Fibroblast of the aortic adventitia (primary cell): ENCODE data around the gene VEGFB. TPM values are rescaled to one million over a fixed set of nuclear protein-coding genes. Genes with fewer than 3 reads are reported as not detected.

ENCODE experiments used
- DNase-seq: peaks from one replicate; pipeline ENCODE4 v3.0.0-alpha.2; 2010; ENCODE audit warnings: low read depth
- H3K4me3 ChIP-seq: 2 replicates; pipeline ENCODE4 v1.5.1; 2011; ENCODE audit warnings: low read depth, mild to moderate bottlenecking, control low read depth, low read length, moderate library complexity
- total RNA-seq: library from RNA; depleted of rRNA; stranded (reverse); fragments of >200 nt; gene quantifications from 2 replicates; pipeline ENCODE4 v1.2.3, GENCODE V29; 2012; ENCODE audit warnings: low replicate concordance
- TF ChIP-seq, protein P1 (sequence below): IDR thresholded peaks from 2 replicates; pipeline ENCODE4 v1.5.1; 2011; ENCODE audit warnings: mild to moderate bottlenecking, low read length, control low read depth, inconsistent platforms; ENCODE audit not compliant: insufficient read depth

VEGFB gene
- total RNA-seq, 1 donor = 37.5 TPM

DNA sequence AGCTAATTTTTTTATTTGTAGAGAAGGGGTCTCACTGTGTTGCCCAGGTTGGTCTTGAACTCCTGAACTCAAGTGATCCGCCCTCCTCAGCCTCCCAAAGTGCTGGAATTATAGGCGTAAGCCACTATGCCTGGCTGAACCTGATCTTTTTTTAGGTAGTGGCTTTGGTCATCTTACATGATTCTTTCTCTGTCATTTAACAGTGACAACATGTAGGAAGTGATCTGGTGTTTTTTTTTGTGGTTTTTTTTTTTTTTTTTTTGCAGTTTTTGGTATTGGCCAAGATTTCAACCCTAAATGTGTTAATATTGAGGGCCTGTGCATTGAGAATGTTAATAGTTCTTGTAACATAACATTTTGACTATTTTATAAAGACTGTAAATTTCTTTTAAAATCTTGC, 35.9 kb upstream of the VEGFB start:
- H3K4me3 ChIP-seq = no peak overlapping the region
- DNase-seq = no peak
- TF ChIP-seq, protein P1, sequence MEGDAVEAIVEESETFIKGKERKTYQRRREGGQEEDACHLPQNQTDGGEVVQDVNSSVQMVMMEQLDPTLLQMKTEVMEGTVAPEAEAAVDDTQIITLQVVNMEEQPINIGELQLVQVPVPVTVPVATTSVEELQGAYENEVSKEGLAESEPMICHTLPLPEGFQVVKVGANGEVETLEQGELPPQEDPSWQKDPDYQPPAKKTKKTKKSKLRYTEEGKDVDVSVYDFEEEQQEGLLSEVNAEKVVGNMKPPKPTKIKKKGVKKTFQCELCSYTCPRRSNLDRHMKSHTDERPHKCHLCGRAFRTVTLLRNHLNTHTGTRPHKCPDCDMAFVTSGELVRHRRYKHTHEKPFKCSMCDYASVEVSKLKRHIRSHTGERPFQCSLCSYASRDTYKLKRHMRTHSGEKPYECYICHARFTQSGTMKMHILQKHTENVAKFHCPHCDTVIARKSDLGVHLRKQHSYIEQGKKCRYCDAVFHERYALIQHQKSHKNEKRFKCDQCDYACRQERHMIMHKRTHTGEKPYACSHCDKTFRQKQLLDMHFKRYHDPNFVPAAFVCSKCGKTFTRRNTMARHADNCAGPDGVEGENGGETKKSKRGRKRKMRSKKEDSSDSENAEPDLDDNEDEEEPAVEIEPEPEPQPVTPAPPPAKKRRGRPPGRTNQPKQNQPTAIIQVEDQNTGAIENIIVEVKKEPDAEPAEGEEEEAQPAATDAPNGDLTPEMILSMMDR = no peak

DNA sequence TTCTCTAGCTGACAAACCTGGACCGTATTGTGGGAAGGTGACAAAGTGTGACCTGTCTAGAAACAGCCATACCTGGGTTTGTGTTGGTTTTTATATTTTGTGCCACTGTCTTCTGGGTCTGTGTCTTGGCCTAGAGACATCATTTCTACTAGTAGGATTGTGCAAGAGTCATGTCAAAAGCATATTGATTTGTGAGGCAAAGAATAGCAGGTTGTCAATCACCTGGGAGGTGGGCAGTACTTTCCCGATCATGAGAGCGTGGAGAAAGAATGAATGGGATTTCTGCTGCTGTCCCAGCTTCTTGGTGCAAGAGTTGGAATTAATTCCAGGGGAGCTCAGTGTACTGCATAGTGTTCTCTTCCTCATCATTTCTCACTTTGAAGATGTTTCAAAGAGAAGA, 32.8 kb upstream of the VEGFB start:
- no peak overlapping the region for H3K4me3 ChIP-seq
- no peak for DNase-seq
- TF ChIP-seq, protein P1 = no peak

DNA sequence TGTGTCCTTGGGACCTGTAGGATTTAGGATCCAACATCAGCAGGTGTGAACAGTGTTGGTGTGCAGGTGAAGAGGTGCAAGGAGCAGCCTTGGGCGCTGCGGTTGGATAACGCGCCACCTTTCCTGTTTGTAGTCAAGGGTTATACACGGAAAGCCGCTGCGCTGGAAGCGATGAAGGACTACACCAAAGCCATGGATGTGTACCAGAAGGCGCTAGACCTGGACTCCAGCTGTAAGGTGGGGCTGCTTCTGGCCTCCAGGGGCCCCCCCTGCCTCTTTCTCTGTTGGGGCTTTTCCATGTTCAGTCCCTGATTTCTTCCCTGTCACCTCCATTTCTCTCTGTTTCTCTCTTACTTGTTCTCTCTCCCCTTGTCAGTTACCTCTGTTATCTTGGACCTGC, 31.4 kb upstream of the VEGFB start:
- DNase-seq = no peak
- TF ChIP-seq, protein P1 = no peak
- no peak overlapping the region for H3K4me3 ChIP-seq

DNA sequence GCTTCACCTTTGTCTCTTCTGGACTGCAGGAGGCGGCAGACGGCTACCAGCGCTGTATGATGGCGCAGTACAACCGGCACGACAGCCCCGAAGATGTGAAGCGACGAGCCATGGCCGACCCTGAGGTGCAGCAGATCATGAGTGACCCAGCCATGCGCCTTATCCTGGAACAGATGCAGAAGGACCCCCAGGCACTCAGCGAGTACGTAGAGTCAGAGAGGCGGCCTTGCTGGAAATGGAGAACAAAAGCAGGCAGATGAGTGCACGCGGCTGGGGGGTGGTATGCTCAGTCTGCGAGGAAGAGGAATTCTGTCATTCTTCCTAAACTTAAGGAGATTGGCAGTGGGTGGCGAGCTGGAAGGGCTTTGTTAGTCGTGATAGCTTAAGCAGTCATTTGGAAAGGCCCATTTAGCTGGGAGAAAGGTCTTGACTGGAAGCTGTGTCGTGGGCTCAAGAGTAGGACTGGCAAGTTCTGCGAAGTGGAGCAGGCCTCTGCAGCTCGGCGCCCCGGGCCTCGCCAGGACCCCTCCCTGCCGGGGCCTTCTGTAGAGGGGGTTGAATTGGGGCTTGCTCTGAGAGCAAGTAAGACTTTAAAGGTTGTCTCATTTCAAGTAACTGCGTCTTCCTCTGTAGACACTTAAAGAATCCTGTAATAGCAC, 30.8 kb upstream of the VEGFB start:
- TF ChIP-seq, protein P1 = no peak
- no peak for DNase-seq

DNA sequence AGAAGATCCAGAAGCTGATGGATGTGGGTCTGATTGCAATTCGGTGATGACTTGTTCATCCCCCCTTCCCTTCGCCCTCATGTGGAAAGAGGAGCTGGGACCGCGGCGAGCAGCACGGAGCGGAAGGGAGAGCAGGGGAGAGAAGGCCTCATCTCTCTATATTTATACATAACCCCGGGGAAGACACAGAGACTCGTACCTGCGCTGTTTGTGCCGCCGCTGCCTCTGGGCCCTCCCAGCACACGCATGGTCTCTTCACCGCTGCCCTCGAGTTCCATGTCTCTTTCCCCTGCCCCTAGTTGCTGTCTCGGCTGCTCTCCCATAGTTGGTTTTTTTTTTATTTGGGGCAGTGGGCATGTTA, 30.3 kb upstream of the VEGFB start:
- TF ChIP-seq, protein P1 = no peak
- DNase-seq = no peak

More for the DNA sequence above, 30.8 kb upstream of the VEGFB start:
- H3K4me3 ChIP-seq = no peak overlapping the region

DNA sequence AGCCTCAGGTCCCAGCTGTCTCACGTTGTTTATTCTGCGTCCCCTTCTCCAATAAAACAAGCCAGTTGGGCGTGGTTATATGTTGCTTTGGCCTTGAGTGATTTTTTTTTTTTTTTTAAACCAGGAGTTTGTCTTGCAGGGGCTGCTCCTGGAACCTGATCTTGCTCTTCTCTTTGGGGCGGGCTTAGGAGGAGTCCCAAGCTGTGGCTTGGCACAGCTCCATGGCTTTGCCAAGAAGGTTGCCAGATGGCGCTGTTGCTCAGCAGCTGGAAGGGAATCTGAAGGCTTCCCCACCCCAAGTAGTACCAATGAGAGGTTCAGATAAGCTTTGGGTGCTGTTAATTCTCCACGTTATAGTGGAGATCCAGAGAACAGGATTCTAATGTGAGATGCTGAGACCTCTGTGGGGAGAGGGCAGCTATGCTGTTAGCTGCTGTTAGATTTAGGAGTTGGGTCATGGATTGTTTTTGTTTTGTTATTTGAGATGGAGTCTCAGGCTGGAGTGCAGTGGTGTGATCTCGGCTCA, 29.9 kb upstream of the VEGFB start:
- H3K4me3 ChIP-seq = no peak overlapping the region
- TF ChIP-seq, protein P1 = peak; percentile 62
- DNase-seq = peak; percentile 98

More for the DNA sequence above, 30.3 kb upstream of the VEGFB start:
- H3K4me3 ChIP-seq = no peak overlapping the region
